HepG2 (cell line): Measurements from ENCODE around the gene SLC6A9. TPM values are rescaled to one million over a fixed set of nuclear protein-coding genes. Genes with fewer than 3 reads are reported as not detected.
A peak's percentile ranks its signal among the peaks of the same experiment; 100 is the strongest.

Experiments used
- ADNP ChIP-seq: sonication (generic); formaldehyde crosslinking; IDR thresholded peaks from 2 replicates; pipeline ENCODE4 v1.4.0; 2020; ENCODE audit warnings: missing genetic modification reagents
- CREM ChIP-seq, 2 experiments: sonication (generic) in 1 of 2; formaldehyde crosslinking in 1 of 2; IDR thresholded peaks; 2 replicates each; pipeline versions ENCODE4 v1.4.0 to v1.6.1; 2016 to 2020; ENCODE audit warnings: antibody characterized with exemption in 1 of 2, mild to moderate bottlenecking in 1 of 2, missing genetic modification reagents in 1 of 2
- CSRNP1 ChIP-seq: sonication (generic); formaldehyde crosslinking; IDR thresholded peaks from 2 replicates; pipeline ENCODE4 v1.8.1; 2023; ENCODE audit warnings: mild to moderate bottlenecking, missing genetic modification reagents
- JUND ChIP-seq: sonication (generic); formaldehyde crosslinking; IDR thresholded peaks from 2 replicates; pipeline ENCODE4 v1.8.0; 2022; ENCODE audit warnings: mild to moderate bottlenecking, missing genetic modification reagents
- PCBP1 ChIP-seq: fragments of 200-400 bp; formaldehyde crosslinking; IDR thresholded peaks from 2 replicates; pipeline ENCODE4 v1.6.1; 2017; ENCODE audit warnings: mild to moderate bottlenecking, low read depth, low read length, borderline replicate concordance
- POGZ ChIP-seq: sonication (generic); formaldehyde crosslinking; IDR thresholded peaks from 2 replicates; pipeline ENCODE4 v1.4.0; 2020; ENCODE audit warnings: mild to moderate bottlenecking, missing genetic modification reagents
- REXO4 ChIP-seq: sonication (generic); formaldehyde crosslinking; IDR thresholded peaks from 2 replicates; pipeline ENCODE4 v1.8.0; 2022; ENCODE audit warnings: missing genetic modification reagents, mild to moderate bottlenecking, borderline replicate concordance
- RNF2 ChIP-seq: fragments of 450-650 bp; conservative IDR thresholded peaks from 2 replicates; pipeline ENCODE4 v1.6.1; 2016; ENCODE audit warnings: low read depth
- SMAD3 ChIP-seq: sonication (generic); formaldehyde crosslinking; IDR thresholded peaks from 2 replicates; pipeline ENCODE4 v1.4.0; 2020; ENCODE audit warnings: missing genetic modification reagents
- SNAPC4 ChIP-seq: sonication (generic); formaldehyde crosslinking; IDR thresholded peaks from 2 replicates; pipeline ENCODE4 v1.4.0; 2020; ENCODE audit warnings: mild to moderate bottlenecking, missing genetic modification reagents
- TCF12 ChIP-seq, 2 experiments: fragments of 450-650 bp in 1 of 2; sonication (generic) in 1 of 2; formaldehyde crosslinking in 1 of 2; IDR thresholded peaks; 2 replicates each; pipeline versions ENCODE4 v1.6.1 to v1.8.0; 2017 to 2022; ENCODE audit warnings: antibody characterized with exemption in 1 of 2, mild to moderate bottlenecking in 1 of 2, missing genetic modification reagents in 1 of 2, moderate library complexity in 1 of 2
- TRIM24 ChIP-seq: sonication (generic); formaldehyde crosslinking; IDR thresholded peaks from 2 replicates; pipeline ENCODE4 v1.8.0; 2022; ENCODE audit warnings: mild to moderate bottlenecking, missing genetic modification reagents
- ZBTB14 ChIP-seq: sonication (generic); formaldehyde crosslinking; IDR thresholded peaks from 2 replicates; pipeline ENCODE4 v1.4.0; 2020; ENCODE audit warnings: missing genetic modification reagents
- ZNF253 ChIP-seq: sonication (generic); formaldehyde crosslinking; IDR thresholded peaks from 2 replicates; pipeline ENCODE4 v1.8.0; 2022; ENCODE audit warnings: mild to moderate bottlenecking, missing genetic modification reagents, borderline replicate concordance
- ZNF570 ChIP-seq: sonication (generic); formaldehyde crosslinking; IDR thresholded peaks from 2 replicates; pipeline ENCODE4 v1.4.0; 2020; ENCODE audit warnings: mild to moderate bottlenecking, missing genetic modification reagents, borderline replicate concordance
- ZNF792 ChIP-seq: IDR thresholded peaks from 2 replicates; pipeline ENCODE4 v1.6.1; 2016
- ZNF800 ChIP-seq: sonication (generic); formaldehyde crosslinking; IDR thresholded peaks from 2 replicates; pipeline ENCODE4 v1.4.0; 2020; ENCODE audit warnings: missing genetic modification reagents
- polyA plus RNA-seq, 8 experiments: library from polyadenylated mRNA; depleted of rRNA in 3 of 8; stranded (reverse) in 7 of 8; unstranded in 1 of 8; fragments of >200 nt; fragmentation: Illumina TruSeq in 4 of 8; extraction: Trizol in 4 of 8; gene quantifications; 2 replicates each; pipeline versions ENCODE4 v1.2.1 to v1.2.3, GENCODE V29; 2011 to 2016; ENCODE audit warnings: low read depth in 4 of 8, missing spikeins in 1 of 8, mixed read lengths in 1 of 8; ENCODE audit not compliant: insufficient read depth in 1 of 8
- total RNA-seq, 5 experiments: library from RNA; depleted of rRNA; stranded (reverse); fragments of >200 nt; fragmentation: Illumina TruSeq; extraction: Trizol; gene quantifications; 2 replicates each; pipeline ENCODE4 v1.2.3, GENCODE V29; 2016; ENCODE audit warnings: low read depth in 1 of 5
- TF ChIP-seq, protein P1 (sequence below): sonication (generic); formaldehyde crosslinking; IDR thresholded peaks from 2 replicates; pipeline ENCODE4 v1.4.0; 2020; ENCODE audit warnings: missing genetic modification reagents

Gene SLC6A9
- total and polyA plus RNA-seq, 2 of the 13 experiments (the other 11 are each of a cell fraction or from before 2014, with no cell fraction given), result 8.5 to 9.9 TPM

GRCh38 chr1:43979528-43980254 is 51.6 kb downstream of the SLC6A9 start (continued):
- TF ChIP-seq ADNP (CRISPR knock-in tag) (no peak), CSRNP1 (no peak), ZNF570 (CRISPR knock-in tag) (no peak), POGZ (peak; percentile 38; the same call in 1 of the 2 replicates), JUND (no peak), REXO4 (CRISPR knock-in tag) (no peak), RNF2 (no peak), CREM (IDR thresholded peaks at IDR 0.05) (no peak), CREM (CRISPR knock-in tag; IDR thresholded peaks at IDR 0.05) (no peak), TCF12 (IDR thresholded peaks at IDR 0.05) (no peak), TCF12 (CRISPR knock-in tag; IDR thresholded peaks at IDR 0.05) (0 out of 2 replicates have a peak, but pooled peaks have one; percentile 73), SNAPC4 (CRISPR knock-in tag) (no peak), ZBTB14 (CRISPR knock-in tag) (peak; percentile 65; the same call in 1 of the 2 replicates), PCBP1 (no peak), ZNF800 (CRISPR knock-in tag) (no peak), ZNF253 (CRISPR knock-in tag) (no peak), TRIM24 (no peak), SMAD3 (CRISPR knock-in tag) (no peak), ZNF792 (CRISPR knock-in tag) (peak; percentile 57; the same call in 1 of the 2 replicates)
- TF ChIP-seq, protein P1, sequence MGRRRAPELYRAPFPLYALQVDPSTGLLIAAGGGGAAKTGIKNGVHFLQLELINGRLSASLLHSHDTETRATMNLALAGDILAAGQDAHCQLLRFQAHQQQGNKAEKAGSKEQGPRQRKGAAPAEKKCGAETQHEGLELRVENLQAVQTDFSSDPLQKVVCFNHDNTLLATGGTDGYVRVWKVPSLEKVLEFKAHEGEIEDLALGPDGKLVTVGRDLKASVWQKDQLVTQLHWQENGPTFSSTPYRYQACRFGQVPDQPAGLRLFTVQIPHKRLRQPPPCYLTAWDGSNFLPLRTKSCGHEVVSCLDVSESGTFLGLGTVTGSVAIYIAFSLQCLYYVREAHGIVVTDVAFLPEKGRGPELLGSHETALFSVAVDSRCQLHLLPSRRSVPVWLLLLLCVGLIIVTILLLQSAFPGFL, result no peak
